ENCODE measurements around the gene RPL35A. TPM values are rescaled to one million over a fixed set of nuclear protein-coding genes. Genes with fewer than 3 reads are reported as not detected.

RPL35A gene
- total and polyA plus RNA-seq, 2 of the 4 experiments (the other 2 are of a cell fraction) = 906 to 1,064 TPM

GRCh38 chr3:197901626-197902025 lies 48.4 kb upstream of the RPL35A start:
- CTCF ChIA-PET = no interaction called here
- POLR2A ChIA-PET (ENCODE audit: unreplicated experiment) = no interaction called here
- H3K23ac ChIP-seq (ENCODE audit: low read depth, low read length) = no peak overlapping the region
- H2BK15ac ChIP-seq (ENCODE audit: low read depth, low read length) = no peak overlapping the region
- H2AFZ ChIP-seq (replicated peaks; ENCODE audit: low read length, poor library complexity) = no peak overlapping the region
- ATAC-seq (ENCODE audit: low read depth) (no peak), DNase-seq (no peak)
- H3K18ac ChIP-seq (ENCODE audit: low read depth, low read length) = no peak overlapping the region
- no peak overlapping the region for H3K4me2 ChIP-seq (ENCODE audit: low read depth, low read length)
- H3K9ac ChIP-seq (ENCODE audit: low read depth, low read length) = no peak overlapping the region
- TF ChIP-seq RAD21 (IDR thresholded peaks at IDR 0.05; ENCODE audit: low read length) = no peak
- TF ChIP-seq CHD1 (IDR thresholded peaks at IDR 0.05; ENCODE audit: low read depth, low read length) = no peak
- no peak for TF ChIP-seq SMC3 (IDR thresholded peaks at IDR 0.05; ENCODE audit: low read depth, low read length)
- no peak for TF ChIP-seq BHLHE40 (IDR thresholded peaks at IDR 0.05; ENCODE audit: low read depth, low read length)
- TF ChIP-seq MAZ (IDR thresholded peaks at IDR 0.05; ENCODE audit: borderline replicate concordance, low read depth, low read length) = no peak
- TF ChIP-seq, protein P1, sequence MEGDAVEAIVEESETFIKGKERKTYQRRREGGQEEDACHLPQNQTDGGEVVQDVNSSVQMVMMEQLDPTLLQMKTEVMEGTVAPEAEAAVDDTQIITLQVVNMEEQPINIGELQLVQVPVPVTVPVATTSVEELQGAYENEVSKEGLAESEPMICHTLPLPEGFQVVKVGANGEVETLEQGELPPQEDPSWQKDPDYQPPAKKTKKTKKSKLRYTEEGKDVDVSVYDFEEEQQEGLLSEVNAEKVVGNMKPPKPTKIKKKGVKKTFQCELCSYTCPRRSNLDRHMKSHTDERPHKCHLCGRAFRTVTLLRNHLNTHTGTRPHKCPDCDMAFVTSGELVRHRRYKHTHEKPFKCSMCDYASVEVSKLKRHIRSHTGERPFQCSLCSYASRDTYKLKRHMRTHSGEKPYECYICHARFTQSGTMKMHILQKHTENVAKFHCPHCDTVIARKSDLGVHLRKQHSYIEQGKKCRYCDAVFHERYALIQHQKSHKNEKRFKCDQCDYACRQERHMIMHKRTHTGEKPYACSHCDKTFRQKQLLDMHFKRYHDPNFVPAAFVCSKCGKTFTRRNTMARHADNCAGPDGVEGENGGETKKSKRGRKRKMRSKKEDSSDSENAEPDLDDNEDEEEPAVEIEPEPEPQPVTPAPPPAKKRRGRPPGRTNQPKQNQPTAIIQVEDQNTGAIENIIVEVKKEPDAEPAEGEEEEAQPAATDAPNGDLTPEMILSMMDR (conservative IDR thresholded peaks at IDR 0.05; ENCODE audit: low read depth, low read length) = no peak
- TF ChIP-seq RCOR1 (IDR thresholded peaks at IDR 0.05; ENCODE audit: insufficient replicate concordance, low read length) = no peak
- TF ChIP-seq ELK1 (IDR thresholded peaks at IDR 0.05; ENCODE audit: borderline replicate concordance, low read depth, low read length) = no peak
- TF ChIP-seq NFE2L2 (IDR thresholded peaks at IDR 0.05; ENCODE audit: low read depth, low read length) = no peak
- no peak for TF ChIP-seq MAFK (IDR thresholded peaks at IDR 0.05; ENCODE audit: low read depth, low read length)
- TF ChIP-seq CEBPB (IDR thresholded peaks at IDR 0.05; ENCODE audit: low read depth, low read length) = no peak
- no peak for TF ChIP-seq MXI1 (IDR thresholded peaks at IDR 0.05; ENCODE audit: borderline replicate concordance, low read depth, low read length)
- no peak for TF ChIP-seq FOS (IDR thresholded peaks at IDR 0.05; ENCODE audit: low read depth, low read length)
- H3K36me3 ChIP-seq (ENCODE audit: control insufficient read depth, insufficient read depth, low read length) = no peaks in the 10 kb centered on the region
- H2BK5ac ChIP-seq (ENCODE audit: low read depth, low read length, poor library complexity, severe bottlenecking) = no peak overlapping the region
- H2AK9ac ChIP-seq (replicated peaks; ENCODE audit: low read depth, low read length, poor library complexity) = no peak overlapping the region
- H3K9me3 ChIP-seq (ENCODE audit: control insufficient read depth, insufficient read depth, low read length) = no peaks in the 10 kb centered on the region
- no peaks in the 10 kb centered on the region for H4K20me1 ChIP-seq (ENCODE audit: insufficient read depth, low read length)
- H3K4me3 ChIP-seq (ENCODE audit: insufficient read depth, low read depth, low read length) = no peak overlapping the region
- intact Hi-C loops (cut with micrococcal nuclease) (loop anchor here (10.0 kb wide), 1 partner anchor 183 kb away; no protein-coding TSS in a partner anchor), in situ Hi-C loops (cut with MboI; ENCODE audit: low sequenced_read_pairs) (no loop called here), dilution Hi-C loops (cut with HindIII; ENCODE audit: low sequenced_read_pairs, unreplicated experiment) (no loop called here)
- no peak overlapping the region for H4K91ac ChIP-seq (ENCODE audit: insufficient read depth, low read depth, low read length)
- H3K4ac ChIP-seq (ENCODE audit: low read depth, low read length) = no peak overlapping the region
- no peak overlapping the region for H4K5ac ChIP-seq (ENCODE audit: low read depth, low read length)
- H3K27me3 ChIP-seq (ENCODE audit: control insufficient read depth, insufficient read depth, low read length) = no peaks in the 10 kb centered on the region
- no peak overlapping the region for H4K8ac ChIP-seq (ENCODE audit: low read depth in 2 of 2, low read length in 2 of 2)
- 80% methylated on average over 1 of the region's 4 CpGs; no CpG with 5 or more reads in 1 of the 2 experiments for WGBS, 2 experiments (ENCODE audit: extremely low coverage in 2 of 2, insufficient read length in 1 of 2)
- no peaks in the 10 kb centered on the region for H3K79me1 ChIP-seq (ENCODE audit: low read depth in 1 of 2, low read length in 2 of 2)
- H3K27ac ChIP-seq (ENCODE audit: insufficient read depth, low read length) = no peak overlapping the region
- H2BK120ac ChIP-seq (ENCODE audit: low read depth, low read length) = no peak overlapping the region
- H3K9me1 ChIP-seq (ENCODE audit: insufficient read depth, low read length) = no peaks in the 10 kb centered on the region
- H3K56ac ChIP-seq (ENCODE audit: extremely low read depth, insufficient read depth, low read length) = no peak overlapping the region
- H3K4me1 ChIP-seq (ENCODE audit: control insufficient read depth, insufficient read depth, low read length) = no peaks in the 10 kb centered on the region
- no peak overlapping the region for H3K14ac ChIP-seq (replicated peaks; ENCODE audit: low read depth, low read length)
- H2AK5ac ChIP-seq (ENCODE audit: low read depth, low read length) = no peak overlapping the region
- H2BK20ac ChIP-seq (ENCODE audit: low read depth, low read length) = no peak overlapping the region
- BruUV-seq (replicated peaks) = no TSS peak
